Activated B cell treated with CpG ODN at 0.5 μM for 24 hours (primary cell): ENCODE data around the gene TMEM164. TPM values are rescaled to one million over a fixed set of nuclear protein-coding genes. Genes with fewer than 3 reads are reported as not detected.

Experiments
- ATAC-seq: fragments of 200-7000 bp; cut with Tn5 transposase; one replicate; pipeline ENCODE4 v1.10.0; 2021; ENCODE audit warnings: low read depth, mild to moderate bottlenecking, moderate library complexity
- CTCF ChIA-PET: fragments of 350-600 bp; sonication (Branson Sonifier 250); formaldehyde crosslinking; loops from one replicate; lab custom pipeline; 2021; ENCODE audit warnings: antibody characterized with exemption; lab: Charles Lee
- POLR2A ChIA-PET: fragments of 350-600 bp; sonication (Branson Sonifier 250); formaldehyde crosslinking; loops from one replicate; lab custom pipeline; 2021; ENCODE audit warnings: antibody characterized with exemption; lab: Charles Lee
- DNase-seq: peaks from one replicate; pipeline ENCODE4 v3.0.0; 2022
- H3K27ac Mint-ChIP-seq: one replicate; pipeline ENCODE4 v1.8.0; 2020; ENCODE audit warnings: mixed read lengths
- H3K27me3 Mint-ChIP-seq: one replicate; pipeline ENCODE4 v1.8.0; 2021; ENCODE audit warnings: mixed read lengths
- H3K36me3 Mint-ChIP-seq: one replicate; pipeline ENCODE4 v1.8.0; 2021; ENCODE audit warnings: low read depth, mixed read lengths
- H3K4me1 Mint-ChIP-seq: one replicate; pipeline ENCODE4 v1.8.0; 2021; ENCODE audit warnings: mixed read lengths
- H3K4me3 Mint-ChIP-seq: one replicate; pipeline ENCODE4 v1.8.0; 2020; ENCODE audit warnings: mild to moderate bottlenecking, mixed read lengths
- H3K9me3 Mint-ChIP-seq: one replicate; pipeline ENCODE4 v1.8.0; 2020; ENCODE audit warnings: mixed read lengths
- intact Hi-C: fragments of 100-400 bp; cut with micrococcal nuclease; formaldehyde crosslinking; loops from one replicate; pipeline ENCODE4 v1.15.1; 2024
- total RNA-seq: library from RNA; stranded (reverse); gene quantifications from 2 replicates; pipeline ENCODE4 v1.2.3, GENCODE V29; 2022
- TF ChIP-seq, protein P1 (sequence below): fragments of 200-600 bp; IDR thresholded peaks from one replicate; pipeline ENCODE4 v1.8.0; 2022; ENCODE audit warnings: antibody characterized with exemption, mild to moderate bottlenecking

TMEM164 gene
- total RNA-seq, 1 donor from 2014 or later, result 21.8 TPM

DNA sequence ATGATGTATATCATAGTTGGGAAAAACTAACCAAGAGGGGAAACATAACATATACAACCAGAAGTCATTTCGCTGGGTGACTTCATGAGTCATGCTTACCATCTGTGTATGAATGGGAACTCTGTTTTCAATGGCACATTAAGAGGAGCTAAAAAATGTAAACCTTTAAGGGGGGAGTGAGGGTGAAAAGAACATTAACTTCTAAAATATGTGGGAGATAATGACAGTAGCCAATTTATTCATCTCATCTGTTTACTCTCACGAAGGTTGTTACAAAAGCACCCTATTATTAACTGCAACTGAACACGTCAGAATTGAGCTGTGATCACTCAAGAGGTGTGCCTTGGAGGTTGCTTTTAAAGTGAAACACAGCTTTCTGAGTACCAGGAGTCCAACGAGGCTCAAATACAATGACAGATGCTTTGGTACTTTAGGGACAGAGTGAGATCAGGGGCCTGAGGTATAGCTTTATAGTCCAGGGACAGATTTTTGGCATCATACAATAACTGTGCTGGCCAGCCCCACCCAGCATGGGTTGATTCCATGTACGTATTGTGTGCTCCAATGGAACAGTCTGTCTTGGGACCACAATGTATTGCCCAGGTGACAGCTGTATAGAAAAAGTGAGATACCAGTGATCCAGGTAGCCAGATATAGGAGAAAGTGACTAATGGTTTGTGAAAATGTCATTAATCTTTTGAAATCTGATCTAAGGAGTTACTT lies 207.7 kb downstream of the TMEM164 start:
- no peaks in the 10 kb centered on the region for H3K27me3 Mint-ChIP-seq
- no peak overlapping the region for H3K4me3 Mint-ChIP-seq
- no peak for DNase-seq
- ChIA-PET CTCF (interaction anchor here (1.4 kb wide), 1 partner anchor 51 kb away, joined by 3 read pairs; no protein-coding TSS in a partner anchor), POLR2A (no interaction called here)
- TF ChIP-seq, protein P1, sequence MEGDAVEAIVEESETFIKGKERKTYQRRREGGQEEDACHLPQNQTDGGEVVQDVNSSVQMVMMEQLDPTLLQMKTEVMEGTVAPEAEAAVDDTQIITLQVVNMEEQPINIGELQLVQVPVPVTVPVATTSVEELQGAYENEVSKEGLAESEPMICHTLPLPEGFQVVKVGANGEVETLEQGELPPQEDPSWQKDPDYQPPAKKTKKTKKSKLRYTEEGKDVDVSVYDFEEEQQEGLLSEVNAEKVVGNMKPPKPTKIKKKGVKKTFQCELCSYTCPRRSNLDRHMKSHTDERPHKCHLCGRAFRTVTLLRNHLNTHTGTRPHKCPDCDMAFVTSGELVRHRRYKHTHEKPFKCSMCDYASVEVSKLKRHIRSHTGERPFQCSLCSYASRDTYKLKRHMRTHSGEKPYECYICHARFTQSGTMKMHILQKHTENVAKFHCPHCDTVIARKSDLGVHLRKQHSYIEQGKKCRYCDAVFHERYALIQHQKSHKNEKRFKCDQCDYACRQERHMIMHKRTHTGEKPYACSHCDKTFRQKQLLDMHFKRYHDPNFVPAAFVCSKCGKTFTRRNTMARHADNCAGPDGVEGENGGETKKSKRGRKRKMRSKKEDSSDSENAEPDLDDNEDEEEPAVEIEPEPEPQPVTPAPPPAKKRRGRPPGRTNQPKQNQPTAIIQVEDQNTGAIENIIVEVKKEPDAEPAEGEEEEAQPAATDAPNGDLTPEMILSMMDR, result no peak
- no peak for ATAC-seq
- no peaks in the 10 kb centered on the region for H3K9me3 Mint-ChIP-seq
- peaks cover 10% of the 10 kb centered on the region for H3K36me3 Mint-ChIP-seq
- intact Hi-C loops, result loop anchor here (5.0 kb wide), 1 partner anchor 37 kb away; no protein-coding TSS in a partner anchor
- no peak overlapping the region for H3K27ac Mint-ChIP-seq
- H3K4me1 Mint-ChIP-seq, result no peaks in the 10 kb centered on the region

GRCh38 chrX:110211340-110211739 lies 208.4 kb downstream of the TMEM164 start:
- Mint-ChIP-seq H3K4me3 (no peak overlapping the region), H3K4me1 (no peaks in the 10 kb centered on the region), H3K9me3 (no peaks in the 10 kb centered on the region), H3K27ac (no peak overlapping the region), H3K27me3 (no peaks in the 10 kb centered on the region), H3K36me3 (peaks cover 10% of the 10 kb centered on the region)
- ATAC-seq (no peak), DNase-seq (no peak)
- CTCF ChIA-PET, result interaction anchor here (1.4 kb wide), 1 partner anchor 52 kb away, joined by 3 read pairs; no protein-coding TSS in a partner anchor
- POLR2A ChIA-PET, result no interaction called here
- TF ChIP-seq, protein P1, result no peak
- intact Hi-C loops, result loop anchor here (5.0 kb wide), 1 partner anchor 36 kb away; no protein-coding TSS in a partner anchor

DNA sequence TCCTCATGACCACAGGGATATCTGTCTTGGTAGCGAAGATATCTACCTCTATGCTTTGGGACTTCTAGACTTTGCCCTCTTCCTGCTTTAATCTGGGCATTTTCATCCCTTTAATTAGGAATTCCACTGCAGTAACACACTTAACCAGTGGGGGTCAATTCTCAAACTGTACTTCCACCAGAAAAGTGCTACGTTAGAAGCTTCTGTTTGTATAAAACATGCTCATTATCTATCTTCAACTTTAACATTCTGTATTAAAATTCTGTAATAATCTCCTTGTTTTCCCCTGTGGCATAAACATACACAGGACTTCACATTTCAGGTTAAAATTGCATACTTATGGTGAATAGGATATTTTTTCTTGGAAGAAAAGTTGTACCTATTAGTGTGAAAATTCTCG lies 209.4 kb downstream of the TMEM164 start:
- ChIA-PET POLR2A (no interaction called here), CTCF (no interaction called here)
- peaks cover 2% of the 10 kb centered on the region for H3K4me1 Mint-ChIP-seq
- H3K27ac Mint-ChIP-seq, result no peak overlapping the region
- H3K27me3 Mint-ChIP-seq, result no peaks in the 10 kb centered on the region
- TF ChIP-seq, protein P1, result no peak
- ATAC-seq (no peak), DNase-seq (no peak)
- intact Hi-C loops, result loop anchor here (5.0 kb wide), 1 partner anchor 35 kb away; no protein-coding TSS in a partner anchor
- no peaks in the 10 kb centered on the region for H3K9me3 Mint-ChIP-seq
- peaks cover 7% of the 10 kb centered on the region for H3K36me3 Mint-ChIP-seq
- H3K4me3 Mint-ChIP-seq, result no peak overlapping the region

GRCh38 chrX:110213183-110213582 lies 210.3 kb downstream of the TMEM164 start:
- no peak for ATAC-seq
- intact Hi-C loops, result loop anchor here (5.0 kb wide), 1 partner anchor 34 kb away; no protein-coding TSS in a partner anchor
- Mint-ChIP-seq H3K27me3 (no peaks in the 10 kb centered on the region), H3K27ac (no peak overlapping the region), H3K36me3 (peaks cover 5% of the 10 kb centered on the region), H3K4me3 (no peak overlapping the region), H3K4me1 (peaks cover 6% of the 10 kb centered on the region), H3K9me3 (no peaks in the 10 kb centered on the region)
- DNase-seq, result no peak
- TF ChIP-seq, protein P1, result no peak
- ChIA-PET POLR2A (no interaction called here), CTCF (no interaction called here)

DNA sequence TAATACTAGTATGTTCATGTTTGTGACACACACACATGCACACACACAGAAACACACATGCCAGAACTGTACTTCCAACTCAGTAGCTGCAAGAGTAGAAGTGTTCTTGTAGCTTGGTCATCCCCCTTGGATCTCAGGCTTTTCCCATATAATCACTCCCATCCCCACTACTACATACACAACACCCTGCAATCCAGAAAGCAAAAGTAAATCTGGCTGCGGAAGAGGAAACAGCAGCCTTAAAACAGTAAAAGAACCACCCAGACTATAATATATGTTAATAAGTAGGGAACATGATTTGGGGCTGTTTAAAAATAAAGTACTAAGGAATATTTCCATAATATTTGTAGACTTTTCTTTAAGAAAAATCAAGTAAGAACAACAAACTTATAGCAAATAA lies 211.8 kb downstream of the TMEM164 start:
- Mint-ChIP-seq H3K27ac (no peak overlapping the region), H3K4me1 (peaks cover 6% of the 10 kb centered on the region), H3K9me3 (no peaks in the 10 kb centered on the region), H3K36me3 (peaks cover 7% of the 10 kb centered on the region), H3K4me3 (no peak overlapping the region), H3K27me3 (no peaks in the 10 kb centered on the region)
- TF ChIP-seq, protein P1, result no peak
- CTCF ChIA-PET, result no interaction called here
- no peak for DNase-seq
- POLR2A ChIA-PET, result no interaction called here
- intact Hi-C loops, result loop anchor here (5.0 kb wide), 1 partner anchor 33 kb away; no protein-coding TSS in a partner anchor
- no peak for ATAC-seq
